Prostate gland (tissue), 2 donors: Measurements from ENCODE around the gene IFNL2.

Experiments used
- POLR2A ChIP-seq: fragments of 450-650 bp; IDR thresholded peaks from one replicate; pipeline ENCODE4 v1.6.1; 2016; ENCODE audit warnings: antibody characterized with exemption, mild to moderate bottlenecking
- TF ChIP-seq, protein P1 (sequence below), 4 experiments: fragments of 200-600 bp in 2 of 4; fragments of 450-650 bp in 2 of 4; sonication (generic) in 2 of 4; IDR thresholded peaks; 1 replicate in 3 of 4; 2 replicates in 1 of 4; pipeline ENCODE4 v1.5.1; 2016 to 2019; ENCODE audit warnings: antibody characterized with exemption in 4 of 4, mild to moderate bottlenecking in 2 of 4, moderate library complexity in 2 of 4

GRCh38 chr19:39248806-39249205 lies 19.4 kb upstream of the IFNL2 start, which contains the start of gene IFNL4:
- TF ChIP-seq, protein P1, sequence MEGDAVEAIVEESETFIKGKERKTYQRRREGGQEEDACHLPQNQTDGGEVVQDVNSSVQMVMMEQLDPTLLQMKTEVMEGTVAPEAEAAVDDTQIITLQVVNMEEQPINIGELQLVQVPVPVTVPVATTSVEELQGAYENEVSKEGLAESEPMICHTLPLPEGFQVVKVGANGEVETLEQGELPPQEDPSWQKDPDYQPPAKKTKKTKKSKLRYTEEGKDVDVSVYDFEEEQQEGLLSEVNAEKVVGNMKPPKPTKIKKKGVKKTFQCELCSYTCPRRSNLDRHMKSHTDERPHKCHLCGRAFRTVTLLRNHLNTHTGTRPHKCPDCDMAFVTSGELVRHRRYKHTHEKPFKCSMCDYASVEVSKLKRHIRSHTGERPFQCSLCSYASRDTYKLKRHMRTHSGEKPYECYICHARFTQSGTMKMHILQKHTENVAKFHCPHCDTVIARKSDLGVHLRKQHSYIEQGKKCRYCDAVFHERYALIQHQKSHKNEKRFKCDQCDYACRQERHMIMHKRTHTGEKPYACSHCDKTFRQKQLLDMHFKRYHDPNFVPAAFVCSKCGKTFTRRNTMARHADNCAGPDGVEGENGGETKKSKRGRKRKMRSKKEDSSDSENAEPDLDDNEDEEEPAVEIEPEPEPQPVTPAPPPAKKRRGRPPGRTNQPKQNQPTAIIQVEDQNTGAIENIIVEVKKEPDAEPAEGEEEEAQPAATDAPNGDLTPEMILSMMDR (IDR thresholded peaks at IDR 0.05) = no peak
- no peak for TF ChIP-seq POLR2A
